Cerebellar cortex (tissue), 1 donor: ENCODE data around the gene DHX30.
"Not testable (repeated sequence)": the region's sequence is repeated elsewhere in the genome, so short reads cannot be mapped to it uniquely, and the experiment has no call there.

Experiments
- DNase-seq: peaks from one replicate; pipeline ENCODE4 v3.0.0-alpha.2; 2015; ENCODE audit warnings: low spot score

The DHX30 gene

DNA sequence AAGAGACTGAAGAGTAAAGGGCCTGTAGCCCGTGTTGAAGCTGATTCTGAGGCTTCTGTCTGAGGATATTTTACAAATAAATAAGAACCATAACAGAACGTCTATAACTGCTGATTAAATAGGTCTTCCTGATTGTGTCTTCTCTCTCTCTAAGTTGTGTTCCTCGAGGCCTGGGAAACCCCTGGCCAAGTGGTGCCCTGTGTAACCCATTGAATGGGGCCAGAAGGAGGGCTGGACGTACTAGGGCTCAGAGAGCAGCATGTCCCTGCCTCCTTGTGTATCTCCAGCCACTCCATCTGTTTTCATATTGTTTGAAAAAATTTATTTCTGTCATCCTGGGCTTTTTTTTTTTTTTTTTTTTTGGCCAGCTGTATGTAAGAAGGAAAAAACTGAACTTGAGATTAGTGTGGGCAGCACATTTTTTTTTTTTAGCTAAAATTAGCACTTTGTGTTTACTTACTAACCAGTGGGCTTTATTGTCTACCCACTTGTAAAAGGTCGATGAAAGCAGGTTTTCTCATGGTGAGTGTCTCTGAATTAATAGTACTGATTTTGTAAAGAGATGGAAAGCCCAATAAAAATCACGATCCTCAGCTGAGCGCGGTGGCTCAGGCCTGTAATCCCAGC lies 10.7 kb downstream of the DHX30 start:
- no peak for DNase-seq

DNA sequence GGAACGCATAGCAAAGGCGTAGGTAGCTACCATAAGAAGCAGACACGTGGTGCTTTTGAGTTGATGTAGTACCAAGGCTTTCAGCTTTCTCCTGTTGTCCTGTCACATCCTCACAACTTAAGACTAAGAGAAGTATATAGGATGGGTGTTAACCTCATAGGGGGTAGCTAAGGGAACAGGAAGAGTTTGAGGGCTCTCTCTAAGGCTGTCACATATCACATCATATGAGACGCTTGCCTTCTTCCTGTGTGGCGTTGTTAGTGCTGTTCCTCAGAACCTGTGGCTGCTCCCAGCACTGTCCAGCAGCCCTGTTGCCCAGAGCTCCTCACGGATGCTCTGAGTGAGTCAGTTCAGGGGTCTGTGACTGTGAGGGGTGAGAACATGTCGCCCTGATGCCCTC lies 14.7 kb downstream of the DHX30 start:
- no peak for DNase-seq

- peak; percentile 80 for DNase-seq
Measured at GRCh38 chr3:47824541-47825473, 21.9 kb downstream of the DHX30 start.

- no peak for DNase-seq
Measured at GRCh38 chr3:47825590-47825989, 22.7 kb downstream of the DHX30 start.

DNA sequence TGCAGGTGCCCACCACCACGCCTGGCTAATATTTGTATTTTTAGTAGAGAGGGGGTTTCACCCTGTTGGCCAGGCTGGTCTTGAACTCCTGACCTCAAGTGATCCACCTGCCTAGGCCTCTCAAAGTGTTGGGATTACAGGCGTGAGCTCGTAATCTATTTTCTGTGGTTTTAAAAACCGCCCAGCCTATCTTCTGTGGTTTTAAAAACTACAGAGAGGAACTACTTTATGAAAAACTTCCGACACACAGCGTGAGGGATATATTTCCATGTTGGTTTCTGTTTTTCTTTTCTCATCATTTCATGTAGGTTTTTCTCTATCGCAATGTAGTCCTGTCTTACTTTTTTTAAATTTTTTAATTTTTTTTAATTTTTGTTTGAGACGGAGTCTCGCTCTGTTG lies 26.5 kb downstream of the DHX30 start:
- not testable (repeated sequence) for DNase-seq

DNA sequence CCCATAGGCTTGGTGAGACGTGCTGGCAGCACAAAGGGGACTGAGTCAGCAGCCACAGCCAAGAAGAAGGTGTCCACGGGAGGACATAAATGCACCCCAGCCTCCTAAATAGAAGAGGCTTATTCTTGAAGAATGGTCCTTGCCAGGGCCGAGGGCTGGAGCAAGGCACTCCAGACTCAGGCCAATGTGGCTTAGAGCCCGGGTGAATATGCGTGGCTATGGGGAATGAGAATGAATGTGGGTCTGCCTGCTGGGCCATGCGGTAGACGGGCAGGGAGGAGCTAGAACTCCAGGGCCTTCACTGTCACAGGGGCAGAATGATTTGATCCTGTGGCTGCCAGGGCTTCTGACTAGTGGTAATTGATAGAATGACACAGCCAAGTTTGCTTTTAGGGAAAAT lies 34.0 kb downstream of the DHX30 start:
- DNase-seq, result no peak

DNA sequence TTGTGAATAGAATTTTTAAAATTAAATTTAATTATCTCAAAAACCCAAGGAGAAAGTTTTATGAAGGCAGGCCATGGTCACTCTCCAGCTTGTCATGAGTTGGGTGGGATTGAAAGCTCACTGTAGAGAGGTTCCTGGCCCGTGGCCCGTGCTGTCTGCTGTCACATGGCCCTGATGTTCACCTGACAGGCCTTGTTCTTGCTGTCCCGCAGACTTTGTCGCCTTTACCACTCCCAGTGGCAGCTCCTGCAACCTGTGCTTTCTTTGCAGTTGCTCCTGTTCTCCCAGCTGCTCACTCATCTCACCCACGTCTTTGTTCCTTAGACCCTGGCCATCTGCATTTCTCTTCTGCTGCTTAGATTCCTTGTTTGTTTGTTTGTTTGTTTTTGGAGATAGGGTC lies 35.6 kb downstream of the DHX30 start:
- no peak for DNase-seq

- no peak for DNase-seq
Measured at GRCh38 chr3:47841786-47842349, 38.9 kb downstream of the DHX30 start.

DNA sequence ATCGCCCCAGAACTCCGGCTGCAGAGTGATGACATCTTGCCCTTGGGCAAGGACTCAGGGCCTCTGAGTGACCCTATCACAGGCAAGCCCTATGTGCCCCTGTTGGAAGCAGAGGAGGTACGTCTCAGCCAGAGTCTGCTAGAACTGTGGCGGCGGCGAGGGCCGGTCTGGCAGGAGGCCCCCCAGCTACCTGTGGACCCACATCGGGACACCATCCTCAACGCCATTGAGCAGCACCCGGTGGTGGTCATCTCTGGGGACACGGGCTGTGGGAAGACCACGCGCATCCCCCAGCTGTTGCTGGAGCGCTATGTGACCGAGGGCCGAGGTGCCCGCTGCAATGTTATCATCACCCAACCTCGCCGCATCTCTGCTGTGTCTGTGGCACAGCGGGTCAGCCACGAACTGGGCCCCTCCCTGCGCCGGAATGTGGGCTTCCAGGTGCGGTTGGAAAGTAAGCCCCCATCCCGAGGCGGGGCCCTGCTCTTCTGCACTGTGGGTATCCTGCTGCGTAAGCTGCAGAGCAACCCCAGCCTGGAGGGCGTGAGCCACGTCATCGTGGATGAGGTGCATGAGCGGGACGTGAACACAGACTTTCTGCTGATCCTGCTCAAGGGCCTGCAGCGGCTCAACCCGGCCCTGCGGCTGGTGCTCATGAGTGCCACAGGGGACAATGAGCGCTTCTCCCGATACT lies 43.4 kb downstream of the DHX30 start:
- no peak for DNase-seq

GRCh38 chr3:47846880-47847248 lies 43.9 kb downstream of the DHX30 start:
- DNase-seq, result no peak

DNA sequence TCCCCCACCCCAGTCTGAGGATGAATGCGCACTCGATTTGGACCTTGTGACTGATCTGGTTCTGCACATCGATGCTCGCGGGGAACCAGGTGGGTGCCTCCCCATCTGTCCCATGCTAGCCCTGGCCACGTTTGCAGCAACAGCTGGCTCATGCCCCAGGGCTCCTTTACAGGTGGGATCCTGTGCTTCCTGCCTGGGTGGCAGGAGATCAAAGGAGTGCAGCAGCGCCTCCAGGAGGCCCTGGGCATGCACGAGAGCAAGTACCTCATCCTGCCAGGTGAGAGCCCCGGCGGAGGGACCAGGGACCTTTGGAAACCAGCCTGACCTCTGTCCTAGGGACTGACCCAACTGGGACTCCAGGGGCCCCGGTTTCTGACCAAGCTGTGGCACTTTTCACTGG lies 44.3 kb downstream of the DHX30 start:
- no peak for DNase-seq

DNA sequence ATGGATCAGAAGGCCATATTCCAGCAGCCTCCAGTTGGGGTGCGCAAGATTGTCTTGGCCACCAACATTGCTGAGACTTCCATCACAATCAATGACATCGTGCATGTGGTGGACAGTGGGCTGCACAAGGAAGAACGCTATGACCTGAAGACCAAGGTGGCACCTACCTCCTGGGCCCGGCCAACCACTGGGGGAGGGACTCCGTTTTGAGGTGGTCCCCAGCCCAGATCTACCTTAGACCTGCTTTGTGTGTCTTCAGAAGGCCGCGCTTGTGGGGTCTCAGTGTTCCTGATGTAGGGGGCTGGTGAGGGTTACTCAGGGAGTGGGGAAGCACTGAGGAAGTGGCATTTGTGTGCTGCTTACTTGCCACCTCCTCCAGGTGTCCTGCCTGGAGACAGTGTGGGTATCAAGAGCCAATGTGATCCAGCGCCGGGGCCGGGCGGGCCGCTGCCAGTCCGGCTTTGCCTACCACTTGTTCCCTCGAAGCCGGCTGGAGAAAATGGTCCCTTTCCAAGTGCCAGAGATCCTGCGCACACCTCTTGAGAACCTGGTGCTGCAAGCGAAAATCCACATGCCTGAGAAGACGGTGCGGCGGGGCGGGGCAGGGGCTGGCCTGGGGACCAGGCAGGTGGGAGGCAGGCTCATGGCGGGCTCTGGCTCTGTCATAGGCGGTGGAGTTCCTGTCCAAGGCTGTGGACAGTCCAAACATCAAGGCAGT lies 45.0 kb downstream of the DHX30 start:
- DNase-seq, result no peak

- DNase-seq, result no peak
Measured at GRCh38 chr3:47848599-47849117, 45.7 kb downstream of the DHX30 start.

DNA sequence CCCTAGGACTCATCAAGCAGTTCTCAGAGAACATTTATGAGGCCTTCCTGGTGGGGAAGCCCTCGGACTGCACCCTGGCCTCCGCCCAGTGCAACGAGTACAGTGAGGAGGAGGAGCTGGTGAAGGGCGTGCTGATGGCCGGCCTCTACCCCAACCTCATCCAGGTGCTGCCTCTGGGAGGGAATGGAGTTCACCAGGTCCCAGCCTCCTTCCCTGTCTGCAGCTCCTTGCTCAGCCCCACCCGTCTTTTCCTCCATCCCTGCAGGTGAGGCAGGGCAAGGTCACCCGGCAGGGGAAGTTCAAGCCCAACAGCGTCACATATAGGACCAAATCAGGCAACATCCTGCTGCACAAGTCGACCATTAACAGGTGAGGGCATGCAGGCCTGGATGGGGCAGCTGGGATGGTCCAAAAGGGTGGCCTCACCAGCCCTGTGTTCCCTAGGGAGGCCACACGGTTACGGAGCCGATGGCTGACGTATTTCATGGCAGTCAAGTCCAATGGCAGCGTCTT lies 46.3 kb downstream of the DHX30 start:
- no peak for DNase-seq

DNA sequence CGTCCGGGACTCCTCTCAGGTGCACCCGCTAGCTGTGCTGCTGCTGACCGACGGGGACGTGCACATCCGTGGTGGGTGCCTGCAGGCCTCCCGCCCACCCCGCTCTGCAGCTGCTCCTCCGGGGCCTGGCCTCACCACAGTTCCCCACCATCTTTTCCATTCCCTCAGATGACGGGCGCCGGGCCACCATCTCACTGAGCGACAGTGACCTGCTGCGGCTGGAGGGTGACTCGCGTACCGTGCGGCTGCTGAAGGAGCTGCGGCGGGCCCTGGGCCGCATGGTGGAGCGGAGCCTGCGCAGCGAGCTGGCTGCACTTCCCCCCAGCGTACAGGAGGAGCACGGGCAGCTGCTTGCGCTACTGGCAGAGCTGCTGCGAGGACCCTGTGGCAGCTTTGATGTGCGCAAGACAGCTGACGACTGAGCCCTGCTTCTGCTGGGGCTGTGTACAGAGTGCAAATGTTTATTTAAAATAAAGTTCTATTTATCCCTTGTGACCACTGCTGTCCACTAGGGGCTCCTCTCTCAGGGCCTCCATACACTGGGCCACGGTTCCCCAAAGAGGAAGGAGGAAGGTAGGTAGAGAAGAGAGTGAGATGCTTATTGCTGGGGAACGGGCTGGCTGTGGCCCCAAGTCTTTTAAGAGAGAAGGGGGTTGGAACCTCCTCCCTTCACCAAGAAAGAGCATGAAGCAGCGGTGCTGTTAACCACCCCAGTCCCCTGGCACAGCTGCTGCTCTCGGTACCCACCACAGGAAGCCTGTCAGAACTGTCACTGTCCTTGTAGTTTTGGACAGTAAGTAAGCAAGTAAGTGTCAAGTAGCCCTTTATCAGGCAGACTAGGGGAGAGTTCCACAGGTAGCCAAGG lies 47.0 kb downstream of the DHX30 start:
- DNase-seq, result peak; percentile 55

DNA sequence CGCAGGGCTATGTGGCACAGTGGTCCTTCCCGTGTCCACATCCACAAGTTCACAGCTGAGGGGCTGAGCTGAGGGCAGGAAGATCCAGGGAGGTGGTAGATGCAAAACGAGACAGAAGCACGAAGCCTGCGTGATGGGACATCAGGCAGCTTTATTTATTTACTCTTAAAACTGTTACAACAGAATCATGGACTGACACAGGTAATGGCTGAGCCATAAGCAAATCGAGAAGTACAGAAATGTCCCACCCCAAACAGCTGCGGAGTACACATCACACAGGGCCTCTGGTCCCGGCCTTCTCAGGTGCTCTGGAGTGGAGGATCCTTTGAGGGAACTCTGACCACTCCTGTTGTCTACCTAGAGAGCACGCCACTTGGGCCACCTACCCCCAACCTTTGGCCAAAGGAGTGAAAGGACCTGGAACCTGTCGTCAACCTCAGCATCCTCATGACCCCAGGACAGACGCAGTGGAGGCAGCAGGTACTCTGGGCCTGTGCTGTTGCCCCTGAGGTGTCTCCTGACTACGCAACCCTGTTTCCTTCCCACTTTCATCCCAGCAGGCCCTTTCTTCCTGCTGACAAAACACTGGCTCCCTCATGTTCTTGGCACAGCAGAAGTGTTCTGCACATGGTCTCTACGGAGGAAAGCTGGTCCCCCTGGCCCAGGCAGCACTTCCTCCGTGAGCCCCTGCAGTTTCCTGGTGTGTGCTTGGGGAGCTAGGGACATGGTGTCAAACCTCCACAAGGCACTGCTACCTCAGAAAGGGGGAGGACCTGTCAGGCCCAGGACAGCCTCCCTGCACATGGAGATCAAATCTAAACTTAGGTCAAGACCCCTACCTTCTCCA lies 47.8 kb downstream of the DHX30 start:
- no peak for DNase-seq

- no peak for DNase-seq
Measured at GRCh38 chr3:47851888-47852603, 49.1 kb downstream of the DHX30 start.

GRCh38 chr3:47852604-47853602 lies 50.0 kb downstream of the DHX30 start:
- no peak for DNase-seq
